Activated CD4-positive, alpha-beta memory T cell treated with anti-CD3 and anti-CD28 coated beads for 36 hours (primary cell): ENCODE results near the gene SZRD1. TPM values are rescaled to one million over a fixed set of nuclear protein-coding genes. Genes with fewer than 3 reads are reported as not detected.
"Not testable (repeated sequence)": the region's sequence is repeated elsewhere in the genome, so short reads cannot be mapped to it uniquely, and the experiment has no call there.

Source experiments
- CTCF ChIA-PET: fragments of 350-600 bp; sonication (Branson Sonifier 250); formaldehyde crosslinking; loops from one replicate; lab custom pipeline; 2021; ENCODE audit warnings: antibody characterized with exemption, inconsistent platforms; lab: Charles Lee
- POLR2A ChIA-PET: fragments of 350-600 bp; sonication (Branson Sonifier 250); formaldehyde crosslinking; loops from one replicate; lab custom pipeline; 2021; ENCODE audit warnings: antibody characterized with exemption; lab: Charles Lee
- DNase-seq: peaks from one replicate; pipeline ENCODE4 v3.0.0-alpha.2; 2020
- H3K27ac Mint-ChIP-seq: one replicate; pipeline ENCODE4 v1.8.0; 2021; ENCODE audit warnings: mixed read lengths
- H3K27me3 Mint-ChIP-seq: one replicate; pipeline ENCODE4 v1.8.0; 2021; ENCODE audit warnings: mixed read lengths
- H3K36me3 Mint-ChIP-seq: one replicate; pipeline ENCODE4 v1.8.0; 2021; ENCODE audit warnings: mixed read lengths
- H3K4me1 Mint-ChIP-seq: one replicate; pipeline ENCODE4 v1.8.0; 2021; ENCODE audit warnings: low read depth, mixed read lengths
- H3K4me3 Mint-ChIP-seq: one replicate; pipeline ENCODE4 v1.8.0; 2021; ENCODE audit warnings: mild to moderate bottlenecking, mixed read lengths
- H3K9me3 Mint-ChIP-seq: one replicate; pipeline ENCODE4 v1.8.0; 2021; ENCODE audit warnings: mixed read lengths
- intact Hi-C: fragments of 100-400 bp; cut with micrococcal nuclease; formaldehyde crosslinking; loops from one replicate; pipeline ENCODE4 v1.15.1; 2023
- total RNA-seq, 2 experiments: library from RNA; stranded (reverse); gene quantifications; one replicate each; pipeline ENCODE4 v1.2.3, GENCODE V29; 2021

Gene SZRD1
- 100 to 1,000 TPM; 185 to 191 TPM for total RNA-seq

GRCh38 chr1:16366722-16367257 is at the start of gene SZRD1:
Gene SZRD1 (plus strand): TSS chr1:16367242. CDS start chr1:16367258, 16 bp downstream.
- ChIA-PET POLR2A (interaction anchor here (1.1 to 3.6 kb wide), 2 partner anchors 14 to 20 kb away, joined by 4 to 22 read pairs; partner anchors contain the start of gene FBXO42), CTCF (interaction anchor here (0.6 to 5.9 kb wide), 2 partner anchors 13 to 74 kb away, joined by 3 to 79 read pairs; partner anchors contain the start of genes FBXO42 and NECAP2)
- peak within 1 kb of the TSS; percentile 100 for H3K27ac Mint-ChIP-seq
- peak; percentile 98 for DNase-seq
- H3K27me3 Mint-ChIP-seq = no peaks in the 10 kb centered on the region
- H3K4me1 Mint-ChIP-seq = peaks cover 27% of the 10 kb centered on the region
- no peaks in the 10 kb centered on the region for H3K9me3 Mint-ChIP-seq
- peaks cover 11% of the 10 kb centered on the region for H3K36me3 Mint-ChIP-seq
- H3K4me3 Mint-ChIP-seq = peak within 1 kb of the TSS; percentile 97
- intact Hi-C loops = loop anchor here (1.0 to 10.0 kb wide), 14 partner anchors 14 to 840 kb away; partner anchors contain the start of genes CPLANE2, DDI2, DNAJC16 and FAM131C

- Mint-ChIP-seq H3K4me3 (no peak overlapping the region), H3K36me3 (peaks cover 9% of the 10 kb centered on the region), H3K4me1 (peaks cover 10% of the 10 kb centered on the region), H3K27ac (no peak overlapping the region), H3K9me3 (no peaks in the 10 kb centered on the region), H3K27me3 (no peaks in the 10 kb centered on the region)
- intact Hi-C loops = no loop called here
- ChIA-PET CTCF (no interaction called here), POLR2A (no interaction called here)
- no peak for DNase-seq
Measured at GRCh38 chr1:16318555-16318954, 48.5 kb upstream of the SZRD1 start.

GRCh38 chr1:16321176-16321867 is 45.7 kb upstream of the SZRD1 start:
- peaks cover 2% of the 10 kb centered on the region for H3K36me3 Mint-ChIP-seq
- H3K4me1 Mint-ChIP-seq = peaks cover 10% of the 10 kb centered on the region
- intact Hi-C loops = no loop called here
- CTCF ChIA-PET = no interaction called here
- no peaks in the 10 kb centered on the region for H3K27me3 Mint-ChIP-seq
- POLR2A ChIA-PET = no interaction called here
- no peak overlapping the region for H3K4me3 Mint-ChIP-seq
- H3K9me3 Mint-ChIP-seq = no peaks in the 10 kb centered on the region
- no peak for DNase-seq
- H3K27ac Mint-ChIP-seq = no peak overlapping the region

GRCh38 chr1:16324456-16324890 is 42.6 kb upstream of the SZRD1 start:
- ChIA-PET POLR2A (no interaction called here), CTCF (no interaction called here)

GRCh38 chr1:16326833-16327404 is 40.1 kb upstream of the SZRD1 start:
- no peaks in the 10 kb centered on the region for H3K9me3 Mint-ChIP-seq
- ChIA-PET POLR2A (no interaction called here), CTCF (interaction anchor here (0.6 to 0.7 kb wide), 2 partner anchors 26 to 64 kb away, joined by 3 read pairs; no protein-coding TSS in a partner anchor)
- H3K4me3 Mint-ChIP-seq = no peak overlapping the region
- H3K4me1 Mint-ChIP-seq = peaks cover 8% of the 10 kb centered on the region
- H3K27me3 Mint-ChIP-seq = no peaks in the 10 kb centered on the region
- intact Hi-C loops = no loop called here
- peaks cover 6% of the 10 kb centered on the region for H3K36me3 Mint-ChIP-seq
- H3K27ac Mint-ChIP-seq = no peak overlapping the region
- no peak for DNase-seq

More at GRCh38 chr1:16324456-16324890, 42.6 kb upstream of the SZRD1 start:
- Mint-ChIP-seq H3K9me3 (no peaks in the 10 kb centered on the region), H3K27me3 (no peaks in the 10 kb centered on the region), H3K36me3 (peaks cover 6% of the 10 kb centered on the region), H3K4me3 (no peak overlapping the region), H3K27ac (no peak overlapping the region), H3K4me1 (peaks cover 14% of the 10 kb centered on the region)
- intact Hi-C loops = no loop called here
- no peak for DNase-seq

- no peak overlapping the region for H3K27ac Mint-ChIP-seq
- H3K4me1 Mint-ChIP-seq = peaks cover 20% of the 10 kb centered on the region
- CTCF ChIA-PET = interaction anchor here (0.6 kb wide), 1 partner anchor 1060 kb away, joined by 3 read pairs; no protein-coding TSS in a partner anchor
- no peaks in the 10 kb centered on the region for H3K27me3 Mint-ChIP-seq
- no peaks in the 10 kb centered on the region for H3K36me3 Mint-ChIP-seq
- POLR2A ChIA-PET = no interaction called here
- no peak for DNase-seq
- no peak overlapping the region for H3K4me3 Mint-ChIP-seq
- H3K9me3 Mint-ChIP-seq = no peaks in the 10 kb centered on the region
- intact Hi-C loops = no loop called here
Measured at GRCh38 chr1:16334655-16335340, 32.2 kb upstream of the SZRD1 start.

GRCh38 chr1:16338961-16339360 is 28.1 kb upstream of the SZRD1 start:
- no peaks in the 10 kb centered on the region for H3K36me3 Mint-ChIP-seq
- ChIA-PET CTCF (no interaction called here), POLR2A (no interaction called here)
- DNase-seq = no peak
- H3K27me3 Mint-ChIP-seq = no peaks in the 10 kb centered on the region
- H3K9me3 Mint-ChIP-seq = no peaks in the 10 kb centered on the region
- peaks cover 20% of the 10 kb centered on the region for H3K4me1 Mint-ChIP-seq
- intact Hi-C loops = no loop called here
- H3K27ac Mint-ChIP-seq = no peak overlapping the region
- no peak overlapping the region for H3K4me3 Mint-ChIP-seq

- no peak for DNase-seq
- Mint-ChIP-seq H3K36me3 (no peaks in the 10 kb centered on the region), H3K4me3 (no peak overlapping the region)
Measured at GRCh38 chr1:16340673-16341072, 26.4 kb upstream of the SZRD1 start.

GRCh38 chr1:16342331-16343062 is 24.5 kb upstream of the SZRD1 start:
- CTCF ChIA-PET = no interaction called here
- DNase-seq = no peak
- POLR2A ChIA-PET = no interaction called here

More at GRCh38 chr1:16340673-16341072, 26.4 kb upstream of the SZRD1 start:
- Mint-ChIP-seq H3K27ac (no peak overlapping the region), H3K4me1 (peaks cover 13% of the 10 kb centered on the region), H3K9me3 (no peaks in the 10 kb centered on the region), H3K27me3 (no peaks in the 10 kb centered on the region)
- CTCF ChIA-PET = no interaction called here
- intact Hi-C loops = no loop called here
- POLR2A ChIA-PET = no interaction called here

GRCh38 chr1:16343276-16343675 is 23.8 kb upstream of the SZRD1 start:
- H3K27me3 Mint-ChIP-seq, CTCF ChIA-PET, H3K4me1 Mint-ChIP-seq, H3K4me3 Mint-ChIP-seq, DNase-seq, POLR2A ChIA-PET, intact Hi-C loops, H3K9me3 Mint-ChIP-seq, H3K36me3 Mint-ChIP-seq, H3K27ac Mint-ChIP-seq: not testable (repeated sequence)

More at GRCh38 chr1:16342331-16343062, 24.5 kb upstream of the SZRD1 start:
- intact Hi-C loops = no loop called here
- Mint-ChIP-seq H3K9me3 (no peaks in the 10 kb centered on the region), H3K4me1 (peaks cover 8% of the 10 kb centered on the region), H3K4me3 (no peak overlapping the region), H3K27me3 (no peaks in the 10 kb centered on the region), H3K36me3 (no peaks in the 10 kb centered on the region), H3K27ac (no peak overlapping the region)

- ChIA-PET POLR2A (no interaction called here), CTCF (interaction anchor here (0.8 kb wide), 1 partner anchor 15 kb away, joined by 6 read pairs; no protein-coding TSS in a partner anchor)
- Mint-ChIP-seq H3K27me3 (no peaks in the 10 kb centered on the region), H3K4me1 (peaks cover 30% of the 10 kb centered on the region), H3K36me3 (peaks cover 3% of the 10 kb centered on the region), H3K27ac (no peak overlapping the region), H3K4me3 (no peak overlapping the region), H3K9me3 (no peaks in the 10 kb centered on the region)
- no peak for DNase-seq
- intact Hi-C loops = no loop called here
Measured at GRCh38 chr1:16348414-16349182, 18.4 kb upstream of the SZRD1 start.
